Neural cell (in vitro differentiated cells): ENCODE results near the gene ZNF804B. TPM values are rescaled to one million over a fixed set of nuclear protein-coding genes. Genes with fewer than 3 reads are reported as not detected.

Experiments
- H2AFZ ChIP-seq: fragments of 200-600, 300-800 bp; sonication (generic), shearing (Covaris generic); 2 replicates; pipeline ENCODE4 v1.6.0; 2014; ENCODE audit warnings: low read depth, mild to moderate bottlenecking, antibody characterized with exemption, low read length, moderate library complexity
- H3F3A ChIP-seq: fragments of 200-600 bp; shearing (Covaris generic); 2 replicates; pipeline ENCODE4 v1.6.1; 2016; ENCODE audit warnings: mild to moderate bottlenecking, moderate library complexity, mixed read lengths, antibody characterized with exemption, low read length; ENCODE audit not compliant: insufficient read depth, poor library complexity, severe bottlenecking
- H3K27ac ChIP-seq: fragments of 200-600, 300-800 bp; sonication (generic), shearing (Covaris generic); 2 replicates; pipeline ENCODE4 v1.5.1; 2014; ENCODE audit warnings: mild to moderate bottlenecking, low read length, moderate library complexity
- H3K27me3 ChIP-seq: fragments of 300-800, 200-600 bp; sonication (generic), shearing (Covaris generic); 2 replicates; pipeline ENCODE4 v1.6.0; 2014; ENCODE audit warnings: mild to moderate bottlenecking, low read depth, low read length, moderate library complexity; ENCODE audit not compliant: insufficient read depth
- H3K36me3 ChIP-seq: fragments of 300-800, 200-600 bp; sonication (generic), shearing (Covaris generic); 2 replicates; pipeline ENCODE4 v1.5.1; 2014; ENCODE audit warnings: mild to moderate bottlenecking, antibody characterized with exemption, low read length, moderate library complexity; ENCODE audit not compliant: insufficient read depth
- H3K4me2 ChIP-seq: fragments of 300-800, 200-600 bp; sonication (generic), shearing (Covaris generic); 2 replicates; pipeline ENCODE4 v1.6.0; 2014; ENCODE audit warnings: mild to moderate bottlenecking, low read length
- H3K4me3 ChIP-seq: fragments of 300-800, 200-600 bp; sonication (generic), shearing (Covaris generic); 2 replicates; pipeline ENCODE4 v1.5.1; 2014; ENCODE audit warnings: mild to moderate bottlenecking, low read length, moderate library complexity
- H3K79me2 ChIP-seq: fragments of 200-600 bp; shearing (Covaris generic); replicated peaks from 2 replicates; pipeline ENCODE4 v1.6.0; 2014; ENCODE audit warnings: mild to moderate bottlenecking, low read length, moderate library complexity; ENCODE audit not compliant: insufficient read depth
- H3K9ac ChIP-seq: fragments of 300-800, 200-600 bp; sonication (generic), shearing (Covaris generic); 2 replicates; pipeline ENCODE4 v1.6.1; 2016; ENCODE audit warnings: mild to moderate bottlenecking, low read length, mixed read lengths
- H3K9me2 ChIP-seq: fragments of 200-600 bp; shearing (Covaris generic); 2 replicates; pipeline ENCODE4 v1.6.1; 2016; ENCODE audit warnings: mild to moderate bottlenecking, low read length, mixed read lengths; ENCODE audit not compliant: insufficient read depth
- H3K9me3 ChIP-seq: fragments of 200-600, 300-800 bp; sonication (generic), shearing (Covaris generic); 2 replicates; pipeline ENCODE4 v1.6.1; 2016; ENCODE audit warnings: mild to moderate bottlenecking, mixed run types, low read length, moderate library complexity, mixed read lengths
- H4K20me1 ChIP-seq: fragments of 200-600 bp; shearing (Covaris generic); 2 replicates; pipeline ENCODE4 v1.6.1; 2016; ENCODE audit warnings: mild to moderate bottlenecking, mixed run types; ENCODE audit not compliant: insufficient read depth
- CTCF ChIP-seq: fragments of 450-650 bp; IDR thresholded peaks from 2 replicates; pipeline ENCODE4 v1.5.1; 2014; ENCODE audit warnings: antibody characterized with exemption, mild to moderate bottlenecking, moderate library complexity; ENCODE audit not compliant: poor library complexity, severe bottlenecking
- EP300 ChIP-seq: fragments of 450-650 bp; conservative IDR thresholded peaks from 2 replicates; pipeline ENCODE4 v1.6.1; 2014; ENCODE audit warnings: antibody characterized with exemption, mild to moderate bottlenecking, moderate library complexity; ENCODE audit not compliant: poor library complexity, severe bottlenecking
- EZH2 ChIP-seq: fragments of 200-600, 300-800 bp; shearing (Covaris generic), sonication (generic); IDR thresholded peaks from 2 replicates; pipeline ENCODE4 v1.6.1; 2014; ENCODE audit warnings: antibody characterized with exemption, low read length, borderline replicate concordance, mild to moderate bottlenecking; ENCODE audit not compliant: insufficient read depth, poor library complexity, severe bottlenecking
- MXI1 ChIP-seq: fragments of 450-650 bp; conservative IDR thresholded peaks from 2 replicates; pipeline ENCODE4 v1.6.1; 2014; ENCODE audit warnings: antibody characterized with exemption, mild to moderate bottlenecking; ENCODE audit not compliant: poor library complexity, severe bottlenecking
- POLR2AphosphoS5 ChIP-seq: IDR thresholded peaks from 2 replicates; pipeline ENCODE4 v1.6.1; 2012
- RAD21 ChIP-seq: fragments of 450-650 bp; conservative IDR thresholded peaks from 2 replicates; pipeline ENCODE4 v1.6.1; 2014; ENCODE audit warnings: antibody characterized with exemption, mild to moderate bottlenecking, moderate library complexity
- SMC3 ChIP-seq: fragments of 450-650 bp; conservative IDR thresholded peaks from 2 replicates; pipeline ENCODE4 v1.6.1; 2014; ENCODE audit warnings: antibody characterized with exemption, mild to moderate bottlenecking, moderate library complexity; ENCODE audit not compliant: poor library complexity
- TAF1 ChIP-seq: IDR thresholded peaks from 2 replicates; pipeline ENCODE4 v1.6.1; 2012; ENCODE audit warnings: low read depth
- polyA plus RNA-seq: library from polyadenylated mRNA; depleted of rRNA; stranded (reverse); fragments of >200 nt; gene quantifications from 2 replicates; pipeline ENCODE4 v1.2.3, GENCODE V29; 2014
- TF ChIP-seq, protein P1 (sequence below): IDR thresholded peaks from 2 replicates; pipeline ENCODE4 v1.6.1; 2012; ENCODE audit warnings: borderline replicate concordance

The ZNF804B gene
- polyA plus RNA-seq, 1 donor from 2014 or later: 0.37 TPM

DNA sequence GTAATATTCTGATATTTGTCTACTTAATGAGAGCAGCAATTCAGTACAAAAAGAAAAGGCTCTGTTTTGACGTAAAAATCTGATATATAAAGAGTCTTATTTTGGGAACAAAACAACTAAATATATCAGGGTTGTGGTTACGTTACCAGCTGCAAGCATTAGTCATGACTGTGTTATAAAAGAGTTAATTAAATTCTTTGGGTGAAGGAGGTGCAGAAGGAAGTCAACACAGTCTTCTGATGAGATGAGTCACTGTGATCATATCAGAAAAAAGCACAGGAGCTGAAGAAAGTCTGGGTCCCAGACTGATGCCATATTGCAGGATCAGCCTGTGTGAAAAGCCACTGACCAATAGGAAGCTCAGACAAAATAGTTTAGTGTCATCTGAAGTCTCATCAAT is 270.4 kb downstream of the ZNF804B start:
- Histone ChIP-seq H3K9ac (no peak overlapping the region), H3K9me3 (no peaks in the 10 kb centered on the region), H3K27ac (no peak overlapping the region), H3F3A (no peaks in the 10 kb centered on the region), H3K36me3 (no peaks in the 10 kb centered on the region), H3K4me3 (no peak overlapping the region), H3K27me3 (no peaks in the 10 kb centered on the region), H3K9me2 (no peaks in the 10 kb centered on the region), H2AFZ (no peak overlapping the region), H3K79me2 (no peaks in the 10 kb centered on the region), H3K4me2 (no peak overlapping the region), H4K20me1 (no peaks in the 10 kb centered on the region)
- no peak for TF ChIP-seq RAD21
- no peak for TF ChIP-seq CTCF
- no peak for TF ChIP-seq TAF1
- no peak for TF ChIP-seq EZH2
- TF ChIP-seq MXI1: no peak
- TF ChIP-seq, protein P1, sequence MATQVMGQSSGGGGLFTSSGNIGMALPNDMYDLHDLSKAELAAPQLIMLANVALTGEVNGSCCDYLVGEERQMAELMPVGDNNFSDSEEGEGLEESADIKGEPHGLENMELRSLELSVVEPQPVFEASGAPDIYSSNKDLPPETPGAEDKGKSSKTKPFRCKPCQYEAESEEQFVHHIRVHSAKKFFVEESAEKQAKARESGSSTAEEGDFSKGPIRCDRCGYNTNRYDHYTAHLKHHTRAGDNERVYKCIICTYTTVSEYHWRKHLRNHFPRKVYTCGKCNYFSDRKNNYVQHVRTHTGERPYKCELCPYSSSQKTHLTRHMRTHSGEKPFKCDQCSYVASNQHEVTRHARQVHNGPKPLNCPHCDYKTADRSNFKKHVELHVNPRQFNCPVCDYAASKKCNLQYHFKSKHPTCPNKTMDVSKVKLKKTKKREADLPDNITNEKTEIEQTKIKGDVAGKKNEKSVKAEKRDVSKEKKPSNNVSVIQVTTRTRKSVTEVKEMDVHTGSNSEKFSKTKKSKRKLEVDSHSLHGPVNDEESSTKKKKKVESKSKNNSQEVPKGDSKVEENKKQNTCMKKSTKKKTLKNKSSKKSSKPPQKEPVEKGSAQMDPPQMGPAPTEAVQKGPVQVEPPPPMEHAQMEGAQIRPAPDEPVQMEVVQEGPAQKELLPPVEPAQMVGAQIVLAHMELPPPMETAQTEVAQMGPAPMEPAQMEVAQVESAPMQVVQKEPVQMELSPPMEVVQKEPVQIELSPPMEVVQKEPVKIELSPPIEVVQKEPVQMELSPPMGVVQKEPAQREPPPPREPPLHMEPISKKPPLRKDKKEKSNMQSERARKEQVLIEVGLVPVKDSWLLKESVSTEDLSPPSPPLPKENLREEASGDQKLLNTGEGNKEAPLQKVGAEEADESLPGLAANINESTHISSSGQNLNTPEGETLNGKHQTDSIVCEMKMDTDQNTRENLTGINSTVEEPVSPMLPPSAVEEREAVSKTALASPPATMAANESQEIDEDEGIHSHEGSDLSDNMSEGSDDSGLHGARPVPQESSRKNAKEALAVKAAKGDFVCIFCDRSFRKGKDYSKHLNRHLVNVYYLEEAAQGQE: no peak
- TF ChIP-seq POLR2AphosphoS5: no peak
- no peak for TF ChIP-seq SMC3
- TF ChIP-seq EP300: no peak

DNA sequence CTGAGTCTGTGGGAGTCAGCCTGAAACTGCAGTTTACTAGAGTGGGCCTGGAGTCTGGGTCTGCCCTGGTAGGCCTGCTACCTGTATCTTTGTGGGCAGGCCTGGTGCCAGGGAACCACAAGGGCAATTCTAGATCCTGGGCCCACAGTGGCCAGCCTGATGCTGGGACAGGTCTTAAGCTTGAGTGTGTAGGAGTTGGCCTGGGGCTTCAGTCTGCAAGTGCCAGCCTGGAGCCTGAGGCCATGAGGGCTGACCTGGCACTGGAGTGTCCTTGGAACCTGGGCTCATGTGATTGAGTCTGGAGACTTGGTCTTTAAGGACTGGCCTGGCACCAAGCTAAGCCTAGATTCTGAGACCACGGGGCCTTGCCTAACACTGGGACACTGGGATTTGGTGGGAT is 281.7 kb downstream of the ZNF804B start:
- no peak overlapping the region for H3K4me2 ChIP-seq
- no peak overlapping the region for H2AFZ ChIP-seq
- TF ChIP-seq SMC3: no peak
- TF ChIP-seq EZH2: no peak
- TF ChIP-seq CTCF: no peak
- TF ChIP-seq, protein P1: no peak
- no peak for TF ChIP-seq TAF1
- TF ChIP-seq RAD21: no peak
- no peak for TF ChIP-seq POLR2AphosphoS5
- TF ChIP-seq EP300: no peak
- no peak for TF ChIP-seq MXI1
- no peak overlapping the region for H3K4me3 ChIP-seq
- no peaks in the 10 kb centered on the region for H3K27me3 ChIP-seq
- H3K9me3 ChIP-seq: peaks cover 10% of the 10 kb centered on the region
- no peaks in the 10 kb centered on the region for H3F3A ChIP-seq
- no peaks in the 10 kb centered on the region for H4K20me1 ChIP-seq
- H3K36me3 ChIP-seq: no peaks in the 10 kb centered on the region
- H3K9ac ChIP-seq: no peak overlapping the region
- H3K79me2 ChIP-seq: no peaks in the 10 kb centered on the region
- H3K9me2 ChIP-seq: no peaks in the 10 kb centered on the region
- no peak overlapping the region for H3K27ac ChIP-seq
